Hepatocyte (in vitro differentiated cells): ENCODE measurements around the gene LMCD1. TPM values are rescaled to one million over a fixed set of nuclear protein-coding genes. Genes with fewer than 3 reads are reported as not detected.

Experiments
- DNase-seq: peaks from one replicate; pipeline ENCODE4 v3.0.0-alpha.2; 2016; ENCODE audit warnings: low spot score
- H2AFZ ChIP-seq: fragments of 200-600 bp; sonication (generic); 2 replicates; pipeline ENCODE4 v1.6.0; 2016; ENCODE audit warnings: antibody characterized with exemption, mild to moderate bottlenecking
- H3K27ac ChIP-seq: fragments of 200-600 bp; sonication (generic); 2 replicates; pipeline ENCODE4 v1.5.1; 2016; ENCODE audit warnings: mild to moderate bottlenecking
- H3K27me3 ChIP-seq: fragments of 200-600 bp; sonication (generic); 2 replicates; pipeline ENCODE4 v1.6.1; 2016
- H3K36me3 ChIP-seq: fragments of 200-600 bp; sonication (generic); replicated peaks from 2 replicates; pipeline ENCODE4 v1.5.1; 2016; ENCODE audit warnings: low read depth; ENCODE audit not compliant: insufficient read depth
- H3K4me1 ChIP-seq: fragments of 200-600 bp; sonication (generic); 2 replicates; pipeline ENCODE4 v1.5.1; 2016; ENCODE audit warnings: mild to moderate bottlenecking, moderate library complexity; ENCODE audit not compliant: insufficient read depth
- H3K4me2 ChIP-seq: fragments of 200-600 bp; sonication (generic); 2 replicates; pipeline ENCODE4 v1.6.0; 2016
- H3K4me3 ChIP-seq: fragments of 200-600 bp; sonication (generic); 2 replicates; pipeline ENCODE4 v1.5.1; 2016; ENCODE audit warnings: mild to moderate bottlenecking
- H3K79me2 ChIP-seq: fragments of 200-600 bp; sonication (generic); 2 replicates; pipeline ENCODE4 v1.6.0; 2017; ENCODE audit warnings: mild to moderate bottlenecking
- H3K9me2 ChIP-seq: fragments of 200-600 bp; sonication (generic); replicated peaks from 2 replicates; pipeline ENCODE4 v1.6.0; 2017; ENCODE audit warnings: mild to moderate bottlenecking; ENCODE audit not compliant: insufficient read depth
- H3K9me3 ChIP-seq: fragments of 200-600 bp; sonication (generic); 2 replicates; pipeline ENCODE4 v1.5.1; 2016; ENCODE audit warnings: low read depth, mild to moderate bottlenecking
- H4K20me1 ChIP-seq: fragments of 200-600 bp; sonication (generic); 2 replicates; pipeline ENCODE4 v1.6.0; 2016; ENCODE audit warnings: mild to moderate bottlenecking; ENCODE audit not compliant: insufficient read depth, poor library complexity, severe bottlenecking
- CTCF ChIP-seq: fragments of 200-600 bp; sonication (generic); IDR thresholded peaks from 2 replicates; pipeline ENCODE4 v1.5.1; 2016; ENCODE audit warnings: antibody characterized with exemption, mild to moderate bottlenecking; ENCODE audit not compliant: poor library complexity
- EZH2 ChIP-seq: fragments of 200-600 bp; sonication (generic); IDR thresholded peaks from 2 replicates; pipeline ENCODE4 v1.6.1; 2016; ENCODE audit warnings: antibody characterized with exemption, mild to moderate bottlenecking, borderline replicate concordance
- EZH2phosphoT487 ChIP-seq: fragments of 200-600 bp; sonication (generic); IDR thresholded peaks from one replicate; pipeline ENCODE4 v1.6.1; 2018; ENCODE audit warnings: antibody characterized with exemption, mild to moderate bottlenecking, low read depth, moderate library complexity; ENCODE audit not compliant: unreplicated experiment, severe bottlenecking
- WGBS: methylation state at CpG from one replicate; pipeline ENCODE4 v1.1.6; 2016; ENCODE audit warnings: low lambda C conversion rate; ENCODE audit errors: missing lambda C conversion rate; 5-methylcytosine and 5-hydroxymethylcytosine counted together
- polyA plus RNA-seq: library from polyadenylated mRNA; unstranded; fragments of >200 nt; fragmentation: Nextera tagmentation; extraction: Ambion mirVana; gene quantifications from 2 replicates; pipeline ENCODE4 v1.2.1, GENCODE V29; 2016
- total RNA-seq: library from RNA; depleted of rRNA; stranded (reverse); fragments of >200 nt; gene quantifications from 2 replicates; pipeline ENCODE4 v1.2.3, GENCODE V29; 2014

Gene LMCD1
- total RNA-seq = 185 and 195 TPM in 2 replicates
- polyA plus RNA-seq = 325 and 347 TPM in 2 replicates

GRCh38 chr3:8501371-8502131 is at the start of gene LMCD1:
LMCD1 (plus strand) TSS chr3:8501823; CDS start chr3:8501939, 116 bp downstream.
- H3K36me3 ChIP-seq = no peaks in the 10 kb centered on the region
- TF ChIP-seq EZH2phosphoT487 (no peak), CTCF (peak; percentile 10)
- H3K79me2 ChIP-seq = peaks cover 12% of the 10 kb centered on the region
- H2AFZ ChIP-seq = peak within 1 kb of the TSS; percentile 36
- peak within 1 kb of the TSS; percentile 36 for H3K4me3 ChIP-seq
- peak within 1 kb of the TSS; percentile 81 for H3K4me2 ChIP-seq
- H3K9me3 ChIP-seq = no peaks in the 10 kb centered on the region
- no peaks in the 10 kb centered on the region for H3K27me3 ChIP-seq
- H4K20me1 ChIP-seq = no peaks in the 10 kb centered on the region
- 2% methylated on average over 40 of the region's 49 CpGs for WGBS
- peak; percentile 97 for DNase-seq
- peaks cover 41% of the 10 kb centered on the region for H3K4me1 ChIP-seq
- no peaks in the 10 kb centered on the region for H3K9me2 ChIP-seq
- H3K27ac ChIP-seq = peak within 1 kb of the TSS; percentile 88

- H3K79me2 ChIP-seq = no peaks in the 10 kb centered on the region
- no peaks in the 10 kb centered on the region for H3K36me3 ChIP-seq
- H3K4me1 ChIP-seq = no peaks in the 10 kb centered on the region
- H3K9me3 ChIP-seq = no peaks in the 10 kb centered on the region
- WGBS = 91% methylated on average over 4 of the region's 4 CpGs
- H3K27ac ChIP-seq = no peak overlapping the region
- H2AFZ ChIP-seq = no peak overlapping the region
- TF ChIP-seq EZH2 (no peak), CTCF (no peak)
- no peaks in the 10 kb centered on the region for H3K9me2 ChIP-seq
- H3K4me2 ChIP-seq = no peak overlapping the region
- H3K4me3 ChIP-seq = no peak overlapping the region
- no peaks in the 10 kb centered on the region for H4K20me1 ChIP-seq
- no peaks in the 10 kb centered on the region for H3K27me3 ChIP-seq
- no peak for DNase-seq
These were observed 49.5 kb upstream of the LMCD1 start for GRCh38 chr3:8452112-8452511.

GRCh38 chr3:8453153-8453552 is 48.5 kb upstream of the LMCD1 start:
- no peaks in the 10 kb centered on the region for H3K4me1 ChIP-seq
- no peak overlapping the region for H3K27ac ChIP-seq
- H3K36me3 ChIP-seq = no peaks in the 10 kb centered on the region
- no peak overlapping the region for H3K4me2 ChIP-seq
- H3K27me3 ChIP-seq = no peaks in the 10 kb centered on the region
- H3K79me2 ChIP-seq = no peaks in the 10 kb centered on the region
- no peak overlapping the region for H2AFZ ChIP-seq
- 94% methylated on average over 5 of the region's 5 CpGs for WGBS
- H3K9me3 ChIP-seq = no peaks in the 10 kb centered on the region
- no peak for TF ChIP-seq CTCF
- TF ChIP-seq EZH2phosphoT487 = no peak
- no peak for TF ChIP-seq EZH2
- no peak for DNase-seq
- no peaks in the 10 kb centered on the region for H4K20me1 ChIP-seq
- no peaks in the 10 kb centered on the region for H3K9me2 ChIP-seq
- no peak overlapping the region for H3K4me3 ChIP-seq
